Osteoblast (primary cell): Measurements from ENCODE around the gene ELMO2. TPM values are rescaled to one million over a fixed set of nuclear protein-coding genes. Genes with fewer than 3 reads are reported as not detected.

Source experiments
- DNase-seq: peaks from one replicate; pipeline ENCODE4 v3.0.0; 2011; ENCODE audit warnings: low spot score, mixed read lengths; ENCODE audit not compliant: insufficient read length; ENCODE audit errors: missing footprints
- H2AFZ ChIP-seq: 2 replicates; pipeline ENCODE4 v1.6.0; 2011; ENCODE audit warnings: mild to moderate bottlenecking, low read length
- H3K27ac ChIP-seq: 2 replicates; pipeline ENCODE4 v1.5.1; 2011; ENCODE audit warnings: mild to moderate bottlenecking, low read depth, low read length, moderate library complexity
- H3K27me3 ChIP-seq: 2 replicates; pipeline ENCODE4 v1.6.0; 2012; ENCODE audit warnings: mild to moderate bottlenecking, control low read depth, inconsistent platforms, low read length, moderate library complexity; ENCODE audit not compliant: insufficient read depth
- H3K36me3 ChIP-seq: 2 replicates; pipeline ENCODE4 v1.5.1; 2011; ENCODE audit warnings: mild to moderate bottlenecking, low read length, control low read depth, moderate library complexity; ENCODE audit not compliant: insufficient read depth
- H3K4me1 ChIP-seq: 2 replicates; pipeline ENCODE4 v1.5.1; 2011; ENCODE audit warnings: mild to moderate bottlenecking, low read length, control low read depth, moderate library complexity; ENCODE audit not compliant: insufficient read depth
- H3K4me2 ChIP-seq: 2 replicates; pipeline ENCODE4 v1.6.0; 2011; ENCODE audit warnings: mild to moderate bottlenecking, low read length; ENCODE audit not compliant: insufficient read depth
- H3K4me3 ChIP-seq: fragments of 200-600 bp; sonication (generic); 3 replicates; pipeline ENCODE4 v1.5.1; 2012; ENCODE audit warnings: mild to moderate bottlenecking, low read length, inconsistent platforms; ENCODE audit not compliant: insufficient read depth
- H3K79me2 ChIP-seq: 2 replicates; pipeline ENCODE4 v1.6.0; 2012; ENCODE audit warnings: mild to moderate bottlenecking, low read length, control low read depth, inconsistent platforms; ENCODE audit not compliant: insufficient read depth
- H3K9me3 ChIP-seq: 2 replicates; pipeline ENCODE4 v1.5.1; 2011; ENCODE audit warnings: low read depth, low read length, control low read depth
- H4K20me1 ChIP-seq: 2 replicates; pipeline ENCODE4 v1.6.0; 2012; ENCODE audit warnings: mild to moderate bottlenecking, low read length, control low read depth; ENCODE audit not compliant: insufficient read depth
- total RNA-seq: library from RNA; depleted of rRNA; stranded (reverse); fragments of >200 nt; gene quantifications from 2 replicates; pipeline ENCODE4 v1.2.3, GENCODE V29; 2012
- TF ChIP-seq, protein P1 (sequence below): IDR thresholded peaks from 2 replicates; pipeline ENCODE4 v1.5.1; 2011; ENCODE audit warnings: mild to moderate bottlenecking, low read depth, low read length, moderate library complexity; ENCODE audit errors: extremely low read depth

ELMO2 gene
- total RNA-seq, 1 donor: 46.7 TPM

DNA sequence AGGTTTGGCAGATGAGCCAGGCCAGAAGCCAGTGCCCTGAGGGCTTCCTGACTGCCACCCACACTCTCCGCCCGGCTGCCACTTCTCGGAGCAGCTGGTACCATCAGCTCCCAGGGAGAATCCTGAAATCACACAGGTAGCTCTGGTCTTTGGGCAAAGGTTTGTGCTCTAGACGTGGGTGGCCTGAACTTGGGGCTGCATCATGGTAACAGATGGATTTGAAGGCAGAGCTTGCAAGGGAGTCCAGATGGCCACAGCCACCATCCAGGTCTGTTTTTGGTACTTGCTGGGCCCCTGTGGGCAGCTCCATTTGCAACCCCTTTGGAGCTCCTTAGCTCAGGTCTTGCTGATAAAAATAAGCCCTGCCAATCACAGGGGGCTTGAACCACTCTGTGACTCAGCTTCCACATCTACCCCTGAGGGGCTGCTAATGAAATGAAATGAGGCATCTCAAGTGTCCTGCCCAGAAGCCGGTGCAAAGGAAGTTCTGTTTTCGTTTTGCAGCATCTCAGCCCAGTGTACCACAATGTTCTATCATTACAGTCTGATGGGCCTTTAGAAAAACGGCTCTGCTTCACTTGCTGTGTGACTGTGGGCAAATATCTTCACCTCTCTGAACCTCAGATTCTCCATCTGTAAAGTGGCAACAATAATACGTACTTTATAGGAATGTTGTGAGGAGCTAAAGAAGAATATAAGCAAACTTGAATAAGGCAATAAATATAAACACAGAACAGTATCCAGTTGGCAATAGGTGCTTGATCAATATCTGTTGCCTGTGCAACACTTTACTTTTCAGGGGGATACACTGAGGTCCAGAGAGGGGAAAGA, 73.0 kb downstream of the ELMO2 start:
- Histone ChIP-seq H3K9me3 (no peaks in the 10 kb centered on the region), H4K20me1 (no peaks in the 10 kb centered on the region), H3K4me1 (no peaks in the 10 kb centered on the region), H3K4me3 (no peak overlapping the region), H3K79me2 (no peaks in the 10 kb centered on the region), H2AFZ (no peak overlapping the region), H3K36me3 (no peaks in the 10 kb centered on the region), H3K27me3 (peaks cover 46% of the 10 kb centered on the region), H3K4me2 (no peak overlapping the region), H3K27ac (no peak overlapping the region)
- DNase-seq: peak; percentile 60
- TF ChIP-seq, protein P1, sequence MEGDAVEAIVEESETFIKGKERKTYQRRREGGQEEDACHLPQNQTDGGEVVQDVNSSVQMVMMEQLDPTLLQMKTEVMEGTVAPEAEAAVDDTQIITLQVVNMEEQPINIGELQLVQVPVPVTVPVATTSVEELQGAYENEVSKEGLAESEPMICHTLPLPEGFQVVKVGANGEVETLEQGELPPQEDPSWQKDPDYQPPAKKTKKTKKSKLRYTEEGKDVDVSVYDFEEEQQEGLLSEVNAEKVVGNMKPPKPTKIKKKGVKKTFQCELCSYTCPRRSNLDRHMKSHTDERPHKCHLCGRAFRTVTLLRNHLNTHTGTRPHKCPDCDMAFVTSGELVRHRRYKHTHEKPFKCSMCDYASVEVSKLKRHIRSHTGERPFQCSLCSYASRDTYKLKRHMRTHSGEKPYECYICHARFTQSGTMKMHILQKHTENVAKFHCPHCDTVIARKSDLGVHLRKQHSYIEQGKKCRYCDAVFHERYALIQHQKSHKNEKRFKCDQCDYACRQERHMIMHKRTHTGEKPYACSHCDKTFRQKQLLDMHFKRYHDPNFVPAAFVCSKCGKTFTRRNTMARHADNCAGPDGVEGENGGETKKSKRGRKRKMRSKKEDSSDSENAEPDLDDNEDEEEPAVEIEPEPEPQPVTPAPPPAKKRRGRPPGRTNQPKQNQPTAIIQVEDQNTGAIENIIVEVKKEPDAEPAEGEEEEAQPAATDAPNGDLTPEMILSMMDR: no peak

- TF ChIP-seq, protein P1: no peak
- no peak overlapping the region for H2AFZ ChIP-seq
Measured at GRCh38 chr20:46332373-46333160, 73.8 kb downstream of the ELMO2 start.

DNA sequence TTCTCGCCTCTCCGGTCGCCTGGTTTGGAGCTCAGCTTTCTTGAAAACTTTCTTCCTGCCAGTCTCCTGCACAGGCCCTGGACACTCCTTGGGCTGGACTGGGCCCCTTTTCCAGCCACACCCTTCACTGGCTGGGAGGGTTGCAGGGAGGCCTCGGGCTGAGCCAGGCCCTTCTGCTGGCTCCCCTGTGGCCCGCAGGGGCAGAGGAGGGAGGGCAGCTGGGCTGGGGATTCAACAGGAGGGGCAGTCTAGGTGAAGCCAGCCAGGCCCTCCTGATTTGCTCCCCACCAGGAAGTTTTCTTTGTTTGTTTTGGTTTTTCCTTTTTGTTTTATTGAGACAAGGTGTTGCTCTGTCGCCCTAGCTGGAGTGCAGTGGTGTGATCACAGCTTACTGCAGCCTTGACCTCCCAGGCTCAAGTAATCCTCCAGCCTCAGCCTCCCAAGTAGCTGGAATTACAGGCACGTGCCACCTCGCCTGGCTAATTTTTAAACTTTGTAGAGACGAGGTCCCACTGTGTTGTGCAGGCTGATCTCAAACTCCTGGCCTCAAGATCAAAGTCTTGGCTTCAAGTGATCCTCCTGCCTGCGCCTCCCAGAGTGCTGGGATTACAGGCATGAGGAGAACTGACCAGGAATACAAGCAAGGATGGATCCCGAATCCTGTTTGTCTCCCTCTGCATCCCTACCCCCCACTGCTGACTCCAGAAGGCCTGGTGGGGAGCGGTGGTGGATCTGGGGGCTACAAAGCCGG, 74.6 kb downstream of the ELMO2 start:
- Histone ChIP-seq H3K27ac (no peak overlapping the region), H3K4me2 (no peak overlapping the region), H4K20me1 (no peaks in the 10 kb centered on the region), H3K4me1 (no peaks in the 10 kb centered on the region), H3K9me3 (no peaks in the 10 kb centered on the region), H2AFZ (no peak overlapping the region), H3K79me2 (no peaks in the 10 kb centered on the region), H3K27me3 (peaks cover 47% of the 10 kb centered on the region), H3K36me3 (no peaks in the 10 kb centered on the region), H3K4me3 (no peak overlapping the region)
- TF ChIP-seq, protein P1: no peak
- DNase-seq: peak; percentile 48

More at GRCh38 chr20:46332373-46333160, 73.8 kb downstream of the ELMO2 start:
- H3K36me3 ChIP-seq: no peaks in the 10 kb centered on the region
- no peaks in the 10 kb centered on the region for H4K20me1 ChIP-seq
- H3K79me2 ChIP-seq: no peaks in the 10 kb centered on the region
- H3K27ac ChIP-seq: no peak overlapping the region
- H3K4me2 ChIP-seq: no peak overlapping the region
- no peaks in the 10 kb centered on the region for H3K4me1 ChIP-seq
- no peaks in the 10 kb centered on the region for H3K9me3 ChIP-seq
- H3K4me3 ChIP-seq: no peak overlapping the region
- peak; percentile 63 for DNase-seq
- H3K27me3 ChIP-seq: peaks cover 46% of the 10 kb centered on the region
